CD4-positive, alpha-beta T cell treated with Interleukin-2 at 100 ng/mL for 4 hours (primary cell): ENCODE measurements around the gene FGF12.
A peak's percentile ranks its signal among the peaks of the same experiment; 100 is the strongest.

Experiments used
- DNase-seq: peaks from one replicate; pipeline ENCODE4 v3.0.0-alpha.2; 2020; ENCODE audit warnings: low spot score

The FGF12 gene

GRCh38 chr3:192496905-192497587 is 230.3 kb downstream of the FGF12 start:
- DNase-seq = no peak

- DNase-seq = no peak
These were observed 233.2 kb downstream of the FGF12 start for GRCh38 chr3:192494174-192494573.

GRCh38 chr3:192490720-192491119 is 236.6 kb downstream of the FGF12 start:
- DNase-seq = no peak

- no peak for DNase-seq
These were observed 237.8 kb downstream of the FGF12 start for GRCh38 chr3:192489579-192489978.

GRCh38 chr3:192487033-192487432 is 240.3 kb downstream of the FGF12 start:
- no peak for DNase-seq

GRCh38 chr3:192482809-192483208 is 244.5 kb downstream of the FGF12 start:
- no peak for DNase-seq

- DNase-seq = no peak
These were observed 244.9 kb downstream of the FGF12 start for GRCh38 chr3:192482391-192482790.

GRCh38 chr3:192481638-192482037 is 245.7 kb downstream of the FGF12 start:
- DNase-seq = no peak

GRCh38 chr3:192467230-192468140 is 259.9 kb downstream of the FGF12 start:
- DNase-seq = peak; percentile 56

- no peak for DNase-seq
These were observed 278.3 kb downstream of the FGF12 start for GRCh38 chr3:192449036-192449435.

GRCh38 chr3:192445770-192446644 is 281.3 kb downstream of the FGF12 start:
- no peak for DNase-seq

GRCh38 chr3:192444791-192445106 is 282.6 kb downstream of the FGF12 start:
- DNase-seq = no peak

- peak; percentile 41 for DNase-seq
These were observed 283.1 kb downstream of the FGF12 start for GRCh38 chr3:192444096-192444790.

- no peak for DNase-seq
These were observed 292.1 kb downstream of the FGF12 start for GRCh38 chr3:192435241-192435640.

- no peak for DNase-seq
These were observed 293.2 kb downstream of the FGF12 start for GRCh38 chr3:192434186-192434585.

GRCh38 chr3:192433704-192434103 is 293.6 kb downstream of the FGF12 start:
- DNase-seq = no peak

- no peak for DNase-seq
These were observed 304.4 kb downstream of the FGF12 start for GRCh38 chr3:192422997-192423342.

GRCh38 chr3:192422321-192422996 is 304.9 kb downstream of the FGF12 start:
- no peak for DNase-seq

GRCh38 chr3:192419312-192419711 is 308.0 kb downstream of the FGF12 start:
- no peak for DNase-seq

- DNase-seq = no peak
These were observed 309.7 kb downstream of the FGF12 start for GRCh38 chr3:192417559-192418055.

GRCh38 chr3:192417017-192417416 is 310.3 kb downstream of the FGF12 start:
- DNase-seq = no peak
